SK-N-SH treated with all-trans-retinoic acid at 6 μM for 48 hours (cell line): ENCODE measurements around the gene DOK5.

ENCODE experiments used
- ATAC-seq: fragments of 200-7000 bp; cut with Tn5 transposase; 3 replicates; pipeline ENCODE4 v1.9.1; 2020; ENCODE audit warnings: mild to moderate bottlenecking, moderate library complexity
- ARNTL ChIP-seq: fragments of 450-650 bp; formaldehyde crosslinking; IDR thresholded peaks from 2 replicates; pipeline ENCODE4 v1.5.0; 2020; ENCODE audit warnings: low read depth, mild to moderate bottlenecking, moderate library complexity, borderline replicate concordance
- BACH2 ChIP-seq: fragments of 250-450 bp; sonication (Bioruptor Pico); IDR thresholded peaks from 2 replicates; pipeline ENCODE4 v1.9.0; 2021; ENCODE audit warnings: mild to moderate bottlenecking, borderline replicate concordance
- CSDC2 ChIP-seq: fragments of 250-450 bp; sonication (Bioruptor Pico); IDR thresholded peaks from 2 replicates; pipeline ENCODE4 v1.5.0; 2020; ENCODE audit warnings: mild to moderate bottlenecking, moderate library complexity
- CSRNP3 ChIP-seq: fragments of 250-450 bp; sonication (Bioruptor Pico); IDR thresholded peaks from 2 replicates; pipeline ENCODE4 v1.5.1; 2021; ENCODE audit warnings: mild to moderate bottlenecking, moderate library complexity
- ESRRG ChIP-seq: fragments of 250-450 bp; sonication (Bioruptor Pico); IDR thresholded peaks from 2 replicates; pipeline ENCODE4 v1.6.1; 2021; ENCODE audit warnings: mild to moderate bottlenecking
- GLIS3 ChIP-seq: fragments of 250-450 bp; sonication (Bioruptor Pico); IDR thresholded peaks from 2 replicates; pipeline ENCODE4 v1.5.0; 2020; ENCODE audit warnings: mild to moderate bottlenecking, moderate library complexity
- ISL1 ChIP-seq: fragments of 250-450 bp; sonication (Bioruptor Pico); IDR thresholded peaks from 2 replicates; pipeline ENCODE4 v2.1.2; 2022; ENCODE audit warnings: mild to moderate bottlenecking, moderate library complexity
- OSR1 ChIP-seq: fragments of 250-450 bp; sonication (Bioruptor Pico); IDR thresholded peaks from 2 replicates; pipeline ENCODE4 v1.8.0; 2022; ENCODE audit warnings: moderate library complexity, mild to moderate bottlenecking, inconsistent platforms
- PPARA ChIP-seq: fragments of 250-450 bp; sonication (Bioruptor Pico); IDR thresholded peaks from 2 replicates; pipeline ENCODE4 v1.5.0; 2020; ENCODE audit warnings: mild to moderate bottlenecking, borderline replicate concordance
- RARB ChIP-seq: fragments of 250-450 bp; sonication (Bioruptor Pico); IDR thresholded peaks from 2 replicates; pipeline ENCODE4 v1.8.0; 2021; ENCODE audit warnings: mild to moderate bottlenecking, moderate library complexity
- SNAI2 ChIP-seq: fragments of 250-450 bp; sonication (Bioruptor Pico); IDR thresholded peaks from 2 replicates; pipeline ENCODE4 v1.5.0; 2020; ENCODE audit warnings: mild to moderate bottlenecking, moderate library complexity
- TOX ChIP-seq: fragments of 250-450 bp; sonication (Bioruptor Pico); IDR thresholded peaks from 2 replicates; pipeline ENCODE4 v1.8.0; 2021; ENCODE audit warnings: mild to moderate bottlenecking, moderate library complexity, borderline replicate concordance
- ZC3H10 ChIP-seq: fragments of 250-450 bp; sonication (Bioruptor Pico); IDR thresholded peaks from 2 replicates; pipeline ENCODE4 v1.5.1; 2021; ENCODE audit warnings: mild to moderate bottlenecking, moderate library complexity
- ZFP3 ChIP-seq: fragments of 250-450 bp; sonication (Bioruptor Pico); IDR thresholded peaks from 2 replicates; pipeline ENCODE4 v1.5.0; 2020; ENCODE audit warnings: mild to moderate bottlenecking, moderate library complexity
- ZFP30 ChIP-seq: fragments of 450-650 bp; formaldehyde crosslinking; IDR thresholded peaks from 2 replicates; pipeline ENCODE4 v1.5.0; 2022; ENCODE audit warnings: mild to moderate bottlenecking, moderate library complexity
- ZNF565 ChIP-seq: fragments of 450-650 bp; formaldehyde crosslinking; conservative IDR thresholded peaks from 2 replicates; pipeline ENCODE4 v1.5.0; 2020; ENCODE audit warnings: low read depth, mild to moderate bottlenecking, moderate library complexity
- ZNF70 ChIP-seq: fragments of 450-650 bp; formaldehyde crosslinking; IDR thresholded peaks from 2 replicates; pipeline ENCODE4 v1.5.0; 2020; ENCODE audit warnings: mild to moderate bottlenecking, moderate library complexity
- ZNF8 ChIP-seq: fragments of 450-650 bp; formaldehyde crosslinking; IDR thresholded peaks from 2 replicates; pipeline ENCODE4 v1.5.0; 2020; ENCODE audit warnings: mild to moderate bottlenecking, moderate library complexity
- TF ChIP-seq, protein P1 (sequence below): fragments of 250-450 bp; sonication (Bioruptor Pico); IDR thresholded peaks from 2 replicates; pipeline ENCODE4 v1.5.1; 2020; ENCODE audit warnings: low read depth, mild to moderate bottlenecking, moderate library complexity
- TF ChIP-seq, protein P2 (sequence below): fragments of 250-450 bp; sonication (Bioruptor Pico); IDR thresholded peaks from 2 replicates; pipeline ENCODE4 v1.8.0; 2020; ENCODE audit warnings: mild to moderate bottlenecking, moderate library complexity, borderline replicate concordance
- TF ChIP-seq, protein P3 (sequence below): fragments of 250-450 bp; sonication (Bioruptor Pico); IDR thresholded peaks from 2 replicates; pipeline ENCODE4 v1.8.0; 2021; ENCODE audit warnings: low read depth, mild to moderate bottlenecking, moderate library complexity, borderline replicate concordance

Gene DOK5

DNA sequence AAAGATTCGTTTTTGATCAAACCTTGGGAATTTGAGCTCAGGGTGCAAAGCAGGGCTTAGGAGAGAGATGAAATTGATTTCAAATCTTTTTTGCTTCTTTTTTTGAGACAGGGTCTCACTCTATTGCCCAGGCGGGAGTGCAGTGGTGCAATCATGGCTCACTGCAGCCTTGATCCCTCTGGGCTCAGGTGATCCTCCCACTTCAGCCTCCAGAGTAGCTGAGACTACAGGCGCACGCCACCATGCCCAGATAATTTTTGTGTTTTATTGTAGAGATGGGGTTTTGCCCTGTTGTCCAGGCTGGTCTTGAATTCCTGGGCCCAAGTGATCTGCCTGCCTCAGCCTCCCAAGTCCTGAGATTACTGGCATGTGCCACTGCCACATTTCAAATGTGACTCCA lies 58.7 kb downstream of the DOK5 start:
- TF ChIP-seq, protein P1, sequence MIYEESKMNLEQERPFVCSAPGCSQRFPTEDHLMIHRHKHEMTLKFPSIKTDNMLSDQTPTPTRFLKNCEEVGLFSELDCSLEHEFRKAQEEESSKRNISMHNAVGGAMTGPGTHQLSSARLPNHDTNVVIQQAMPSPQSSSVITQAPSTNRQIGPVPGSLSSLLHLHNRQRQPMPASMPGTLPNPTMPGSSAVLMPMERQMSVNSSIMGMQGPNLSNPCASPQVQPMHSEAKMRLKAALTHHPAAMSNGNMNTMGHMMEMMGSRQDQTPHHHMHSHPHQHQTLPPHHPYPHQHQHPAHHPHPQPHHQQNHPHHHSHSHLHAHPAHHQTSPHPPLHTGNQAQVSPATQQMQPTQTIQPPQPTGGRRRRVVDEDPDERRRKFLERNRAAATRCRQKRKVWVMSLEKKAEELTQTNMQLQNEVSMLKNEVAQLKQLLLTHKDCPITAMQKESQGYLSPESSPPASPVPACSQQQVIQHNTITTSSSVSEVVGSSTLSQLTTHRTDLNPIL (CRISPR knock-in tag), result no peak
- TF ChIP-seq CSRNP3 (CRISPR knock-in tag) (no peak), ZFP30 (CRISPR knock-in tag) (no peak), ZNF565 (CRISPR knock-in tag) (no peak), SNAI2 (CRISPR knock-in tag) (no peak), ZNF8 (no peak), ISL1 (no peak), CSDC2 (CRISPR knock-in tag) (no peak), ARNTL (CRISPR knock-in tag) (no peak), ZFP3 (no peak), BACH2 (CRISPR knock-in tag) (no peak), ZNF70 (CRISPR knock-in tag) (no peak), GLIS3 (CRISPR knock-in tag) (no peak), PPARA (CRISPR knock-in tag) (no peak), ZC3H10 (no peak)
- TF ChIP-seq, protein P2, sequence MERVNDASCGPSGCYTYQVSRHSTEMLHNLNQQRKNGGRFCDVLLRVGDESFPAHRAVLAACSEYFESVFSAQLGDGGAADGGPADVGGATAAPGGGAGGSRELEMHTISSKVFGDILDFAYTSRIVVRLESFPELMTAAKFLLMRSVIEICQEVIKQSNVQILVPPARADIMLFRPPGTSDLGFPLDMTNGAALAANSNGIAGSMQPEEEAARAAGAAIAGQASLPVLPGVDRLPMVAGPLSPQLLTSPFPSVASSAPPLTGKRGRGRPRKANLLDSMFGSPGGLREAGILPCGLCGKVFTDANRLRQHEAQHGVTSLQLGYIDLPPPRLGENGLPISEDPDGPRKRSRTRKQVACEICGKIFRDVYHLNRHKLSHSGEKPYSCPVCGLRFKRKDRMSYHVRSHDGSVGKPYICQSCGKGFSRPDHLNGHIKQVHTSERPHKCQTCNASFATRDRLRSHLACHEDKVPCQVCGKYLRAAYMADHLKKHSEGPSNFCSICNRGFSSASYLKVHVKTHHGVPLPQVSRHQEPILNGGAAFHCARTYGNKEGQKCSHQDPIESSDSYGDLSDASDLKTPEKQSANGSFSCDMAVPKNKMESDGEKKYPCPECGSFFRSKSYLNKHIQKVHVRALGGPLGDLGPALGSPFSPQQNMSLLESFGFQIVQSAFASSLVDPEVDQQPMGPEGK (CRISPR knock-in tag), result no peak
- TF ChIP-seq, protein P3, sequence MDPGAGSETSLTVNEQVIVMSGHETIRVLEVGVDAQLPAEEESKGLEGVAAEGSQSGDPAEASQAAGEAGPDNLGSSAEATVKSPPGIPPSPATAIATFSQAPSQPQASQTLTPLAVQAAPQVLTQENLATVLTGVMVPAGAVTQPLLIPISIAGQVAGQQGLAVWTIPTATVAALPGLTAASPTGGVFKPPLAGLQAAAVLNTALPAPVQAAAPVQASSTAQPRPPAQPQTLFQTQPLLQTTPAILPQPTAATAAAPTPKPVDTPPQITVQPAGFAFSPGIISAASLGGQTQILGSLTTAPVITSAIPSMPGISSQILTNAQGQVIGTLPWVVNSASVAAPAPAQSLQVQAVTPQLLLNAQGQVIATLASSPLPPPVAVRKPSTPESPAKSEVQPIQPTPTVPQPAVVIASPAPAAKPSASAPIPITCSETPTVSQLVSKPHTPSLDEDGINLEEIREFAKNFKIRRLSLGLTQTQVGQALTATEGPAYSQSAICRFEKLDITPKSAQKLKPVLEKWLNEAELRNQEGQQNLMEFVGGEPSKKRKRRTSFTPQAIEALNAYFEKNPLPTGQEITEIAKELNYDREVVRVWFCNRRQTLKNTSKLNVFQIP (CRISPR knock-in tag), result no peak

GRCh38 chr20:54535033-54535432 lies 59.6 kb downstream of the DOK5 start:
- TF ChIP-seq CSRNP3 (CRISPR knock-in tag) (no peak), ZNF70 (CRISPR knock-in tag) (no peak), OSR1 (CRISPR knock-in tag) (no peak), TOX (CRISPR knock-in tag) (no peak), BACH2 (CRISPR knock-in tag) (no peak), ZFP30 (CRISPR knock-in tag) (no peak), GLIS3 (CRISPR knock-in tag) (no peak), ESRRG (CRISPR knock-in tag) (no peak), ZNF565 (CRISPR knock-in tag) (no peak), RARB (CRISPR knock-in tag) (no peak), ZC3H10 (no peak), SNAI2 (CRISPR knock-in tag) (no peak), ARNTL (CRISPR knock-in tag) (no peak), PPARA (CRISPR knock-in tag) (no peak), CSDC2 (CRISPR knock-in tag) (no peak)
- no peak for ATAC-seq

More for the DNA sequence above, 58.7 kb downstream of the DOK5 start:
- no peak for ATAC-seq

GRCh38 chr20:54535746-54536145 lies 60.4 kb downstream of the DOK5 start:
- TF ChIP-seq, protein P3 (CRISPR knock-in tag), result no peak
- TF ChIP-seq ZFP3, result no peak
- TF ChIP-seq RARB (CRISPR knock-in tag), result no peak
- no peak for TF ChIP-seq PPARA (CRISPR knock-in tag)
- TF ChIP-seq, all 23 proteins: peak for 0
- ATAC-seq, result no peak
